Body of pancreas (tissue), 4 donors: ENCODE results near the gene CLASP1.

Source experiments
- CTCF ChIP-seq, 7 experiments: fragments of 450-650 bp in 4 of 7; fragments of 200-600 bp in 3 of 7; sonication (generic) in 3 of 7; IDR thresholded peaks; one replicate each; pipeline ENCODE4 v1.5.1; 2016 to 2019; ENCODE audit warnings: antibody characterized with exemption in 7 of 7
- POLR2A ChIP-seq, 3 donors: fragments of 450-650 bp; IDR thresholded peaks; one replicate each; pipeline ENCODE4 v1.6.1; 2016; ENCODE audit warnings: antibody characterized with exemption in 3 of 3, mild to moderate bottlenecking in 2 of 3

DNA sequence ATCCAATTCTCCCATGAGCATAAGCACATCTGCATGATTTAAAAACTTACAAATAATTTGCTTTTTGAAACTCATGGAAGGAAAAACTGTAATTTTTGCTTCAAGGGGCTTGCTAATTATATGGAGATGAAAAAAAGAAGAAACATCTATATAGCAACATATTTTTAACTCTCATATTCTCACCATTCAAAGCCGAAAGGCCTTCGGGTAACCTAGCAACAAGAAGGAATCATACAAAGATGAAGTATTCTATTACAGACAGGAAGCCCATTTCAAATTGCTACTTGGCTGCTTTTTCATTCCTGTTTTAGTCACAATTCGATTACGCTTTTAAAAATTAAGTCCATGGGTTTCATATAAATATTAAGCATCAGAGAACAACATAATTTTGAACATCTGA lies 157.7 kb downstream of the CLASP1 start:
- TF ChIP-seq POLR2A (IDR thresholded peaks at IDR 0.05), result no peak
- no peak for TF ChIP-seq CTCF (IDR thresholded peaks at IDR 0.05)
